ENCODE data around the gene GNAS.
"Not testable (repeated sequence)": the region's sequence is repeated elsewhere in the genome, so short reads cannot be mapped to it uniquely, and the experiment has no call there.

The GNAS gene

DNA sequence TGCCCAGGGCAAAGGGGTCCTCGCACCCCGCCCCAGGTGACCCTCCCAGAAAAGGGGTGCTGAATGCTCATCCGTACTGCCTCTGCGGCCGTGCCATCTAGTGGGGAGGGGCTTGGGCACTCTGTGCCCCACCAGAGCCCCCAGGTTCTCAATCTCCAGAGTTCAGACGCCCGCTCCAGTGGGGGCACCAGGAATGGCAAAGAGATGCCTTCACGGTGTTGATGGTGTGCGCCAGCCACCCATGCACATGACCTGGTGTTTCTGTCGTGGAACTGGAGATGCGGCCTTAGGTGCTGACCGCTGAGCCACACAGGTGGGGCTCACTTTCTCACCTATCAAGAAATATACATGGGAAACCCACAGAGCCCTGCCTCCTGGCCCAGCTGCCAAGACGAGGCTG lies 32.6 kb upstream of the GNAS start:
- TF ChIP-seq, protein P1, sequence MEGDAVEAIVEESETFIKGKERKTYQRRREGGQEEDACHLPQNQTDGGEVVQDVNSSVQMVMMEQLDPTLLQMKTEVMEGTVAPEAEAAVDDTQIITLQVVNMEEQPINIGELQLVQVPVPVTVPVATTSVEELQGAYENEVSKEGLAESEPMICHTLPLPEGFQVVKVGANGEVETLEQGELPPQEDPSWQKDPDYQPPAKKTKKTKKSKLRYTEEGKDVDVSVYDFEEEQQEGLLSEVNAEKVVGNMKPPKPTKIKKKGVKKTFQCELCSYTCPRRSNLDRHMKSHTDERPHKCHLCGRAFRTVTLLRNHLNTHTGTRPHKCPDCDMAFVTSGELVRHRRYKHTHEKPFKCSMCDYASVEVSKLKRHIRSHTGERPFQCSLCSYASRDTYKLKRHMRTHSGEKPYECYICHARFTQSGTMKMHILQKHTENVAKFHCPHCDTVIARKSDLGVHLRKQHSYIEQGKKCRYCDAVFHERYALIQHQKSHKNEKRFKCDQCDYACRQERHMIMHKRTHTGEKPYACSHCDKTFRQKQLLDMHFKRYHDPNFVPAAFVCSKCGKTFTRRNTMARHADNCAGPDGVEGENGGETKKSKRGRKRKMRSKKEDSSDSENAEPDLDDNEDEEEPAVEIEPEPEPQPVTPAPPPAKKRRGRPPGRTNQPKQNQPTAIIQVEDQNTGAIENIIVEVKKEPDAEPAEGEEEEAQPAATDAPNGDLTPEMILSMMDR (IDR thresholded peaks at IDR 0.05; ENCODE audit: borderline replicate concordance, insufficient read depth, low read depth, low read length), result no peak
- H3K4me3 ChIP-seq (ENCODE audit: low read depth, low read length), result no peak overlapping the region

DNA sequence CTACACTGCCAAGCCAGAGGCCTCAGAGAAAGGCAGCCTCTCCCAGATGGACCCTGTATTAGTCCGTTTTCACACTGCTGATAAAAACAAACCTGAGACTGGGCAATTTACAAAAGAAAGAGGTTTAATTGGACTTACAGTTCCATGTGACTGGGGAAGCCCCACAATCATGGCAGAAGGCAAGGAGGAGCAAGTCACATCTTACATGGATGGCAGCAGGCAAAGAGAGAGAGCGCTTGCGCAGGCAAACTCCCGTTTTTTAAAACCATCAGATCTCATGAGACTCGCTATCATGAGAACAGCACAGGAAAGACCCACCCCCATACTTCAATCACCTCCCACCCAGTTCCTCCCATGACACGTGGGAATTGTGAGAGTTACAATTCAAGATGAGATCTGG lies 32.0 kb upstream of the GNAS start:
- not testable (repeated sequence) for H3K4me3 ChIP-seq (ENCODE audit: low read depth, low read length)

DNA sequence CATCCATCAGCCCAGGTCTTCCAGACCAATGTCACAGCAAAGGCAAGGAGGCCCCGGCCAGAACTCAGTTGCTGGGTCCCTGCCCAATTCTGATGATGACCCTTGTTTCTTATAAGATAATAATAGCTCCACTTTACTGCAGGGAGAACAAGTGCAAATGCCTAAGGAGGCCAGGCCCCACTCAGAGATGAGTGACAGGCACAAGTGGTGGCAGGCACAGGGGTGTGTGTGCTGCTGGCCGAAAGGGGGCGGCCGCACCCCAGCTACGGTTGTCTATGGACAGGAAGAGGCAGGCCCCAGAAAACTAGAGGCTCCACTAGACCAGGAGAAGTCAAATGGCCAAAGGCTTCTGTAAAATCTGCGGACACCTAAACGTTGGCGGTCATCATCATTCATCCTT lies 30.4 kb upstream of the GNAS start:
- H3K4me3 ChIP-seq (ENCODE audit: low read depth, low read length), result no peak overlapping the region

DNA sequence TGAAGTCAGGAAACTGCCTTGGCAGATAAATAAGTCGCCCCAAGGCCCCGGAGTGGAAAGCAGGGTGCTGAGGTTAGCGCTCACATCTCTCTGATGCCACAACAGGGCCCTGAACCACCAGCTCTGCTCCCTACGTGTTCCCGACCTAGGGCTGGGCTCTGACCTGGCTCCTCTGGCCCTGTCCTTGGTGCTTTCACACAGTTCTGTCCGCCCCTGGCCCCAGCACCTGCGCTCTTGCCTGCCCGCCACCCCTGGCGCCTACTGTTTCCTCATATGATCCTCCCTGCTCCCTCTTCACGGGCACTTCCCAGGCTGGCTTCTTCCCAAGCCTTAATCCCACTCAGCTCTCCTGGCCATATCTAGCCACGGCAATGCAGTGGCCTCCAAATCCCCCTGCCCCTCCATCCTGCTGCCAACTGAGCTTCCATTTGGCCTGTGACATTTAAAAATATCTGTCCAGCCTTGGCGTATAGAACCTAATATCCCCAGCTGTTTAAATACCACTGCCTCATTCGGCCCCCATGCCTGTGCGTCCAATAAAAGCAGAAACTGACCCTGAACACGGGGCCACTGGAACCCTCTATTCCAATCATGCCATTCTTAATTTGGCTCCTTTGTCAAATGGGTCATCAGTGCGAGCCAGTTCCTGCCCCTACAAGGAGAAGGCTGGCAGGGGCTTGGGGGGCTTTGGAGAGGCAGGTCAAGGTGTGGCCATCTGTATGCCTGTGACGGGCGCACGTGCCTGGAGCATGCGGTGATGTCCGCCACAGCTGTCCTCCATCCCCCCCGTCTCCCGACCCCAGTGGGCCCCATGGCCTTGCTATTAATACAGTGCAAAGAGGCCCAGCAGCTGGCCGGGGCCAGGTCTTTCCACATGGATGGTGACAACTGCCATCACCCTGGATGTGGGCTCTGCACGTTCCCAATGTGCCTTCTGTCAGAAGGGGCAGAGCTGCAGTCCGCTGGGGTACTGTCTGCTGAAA lies 29.5 kb upstream of the GNAS start:
- H3K4me3 ChIP-seq (ENCODE audit: low read depth, low read length), result no peak overlapping the region
- TF ChIP-seq, protein P1 (IDR thresholded peaks at IDR 0.05; ENCODE audit: borderline replicate concordance, insufficient read depth, low read depth, low read length), result no peak

More for the DNA sequence above, 30.4 kb upstream of the GNAS start:
- TF ChIP-seq, protein P1 (IDR thresholded peaks at IDR 0.05; ENCODE audit: borderline replicate concordance, insufficient read depth, low read depth, low read length), result 0 out of 2 replicates have a peak, but pooled peaks have one; percentile 23

DNA sequence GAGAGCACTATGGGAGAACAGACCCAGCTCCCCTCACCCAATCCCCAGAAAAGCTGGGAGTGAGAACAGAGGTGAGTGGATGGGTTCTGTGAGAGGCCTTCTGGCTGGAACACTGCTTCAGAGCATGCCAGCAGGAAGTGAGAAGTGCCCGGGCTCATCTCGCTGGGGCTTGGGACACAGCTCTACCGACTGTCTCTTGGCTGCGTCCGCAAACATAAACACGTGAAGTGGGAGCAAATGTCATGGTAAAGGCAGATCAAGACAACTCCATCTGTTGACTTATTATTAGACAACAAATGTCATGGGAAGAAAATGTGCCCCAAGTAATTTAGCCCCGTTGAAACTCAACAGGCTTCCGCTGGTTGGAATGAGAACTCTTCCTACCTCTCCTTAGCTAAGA lies 27.7 kb upstream of the GNAS start:
- TF ChIP-seq, protein P1 (IDR thresholded peaks at IDR 0.05; ENCODE audit: borderline replicate concordance, insufficient read depth, low read depth, low read length), result no peak
- H3K4me3 ChIP-seq (ENCODE audit: low read depth, low read length), result no peak overlapping the region

DNA sequence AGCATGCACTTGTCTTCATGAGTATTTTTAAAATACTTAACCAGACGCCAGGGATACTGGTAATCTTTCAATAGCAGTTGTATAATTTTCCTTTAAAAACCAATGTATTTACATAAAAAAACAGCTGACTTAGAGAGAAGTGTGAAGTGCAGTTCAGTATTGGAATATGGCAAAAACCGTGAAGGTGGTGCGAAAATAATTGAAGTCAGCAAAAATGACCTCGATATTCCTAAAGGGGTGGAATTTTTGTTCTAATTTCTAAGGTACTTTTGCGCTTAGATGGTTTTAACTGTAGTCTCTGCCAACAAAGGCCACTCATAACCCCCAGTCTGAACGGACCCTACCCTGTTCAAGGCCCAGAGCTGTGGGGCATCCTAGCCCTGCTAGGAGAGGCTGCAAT lies 27.1 kb upstream of the GNAS start:
- H3K4me3 ChIP-seq (ENCODE audit: low read depth, low read length), result no peak overlapping the region
- TF ChIP-seq, protein P1 (IDR thresholded peaks at IDR 0.05; ENCODE audit: borderline replicate concordance, insufficient read depth, low read depth, low read length), result no peak

DNA sequence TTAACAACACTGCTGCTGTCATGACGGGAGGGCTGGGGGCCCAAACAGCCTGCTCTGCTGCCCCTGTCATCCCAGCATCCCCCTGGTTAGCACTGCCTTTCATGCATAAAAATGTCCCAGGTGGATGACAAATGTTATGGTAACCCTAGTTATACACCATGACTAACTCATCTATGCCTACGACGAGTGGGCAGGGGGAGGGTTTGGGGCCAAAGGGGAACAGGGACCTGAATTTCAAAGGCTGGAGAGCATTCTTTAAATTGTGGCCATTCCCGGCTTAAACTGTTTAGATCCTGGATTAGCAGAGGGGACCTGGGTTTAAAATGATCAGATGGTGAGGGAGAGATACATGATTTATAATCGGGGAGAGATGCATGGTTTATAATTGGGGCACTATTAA lies 26.2 kb upstream of the GNAS start:
- H3K4me3 ChIP-seq (ENCODE audit: low read depth, low read length), result no peak overlapping the region
- TF ChIP-seq, protein P1 (IDR thresholded peaks at IDR 0.05; ENCODE audit: borderline replicate concordance, insufficient read depth, low read depth, low read length), result no peak

Data from GM12875 (cell line).